GM21390 (cell line): ENCODE results near the gene GSS.

Experiments used
- ATAC-seq: cut with Tn5 transposase; IDR thresholded peaks from one replicate; pipeline ENCODE4 v1.9.1; 2021; ENCODE audit not compliant: unreplicated experiment

The GSS gene

DNA sequence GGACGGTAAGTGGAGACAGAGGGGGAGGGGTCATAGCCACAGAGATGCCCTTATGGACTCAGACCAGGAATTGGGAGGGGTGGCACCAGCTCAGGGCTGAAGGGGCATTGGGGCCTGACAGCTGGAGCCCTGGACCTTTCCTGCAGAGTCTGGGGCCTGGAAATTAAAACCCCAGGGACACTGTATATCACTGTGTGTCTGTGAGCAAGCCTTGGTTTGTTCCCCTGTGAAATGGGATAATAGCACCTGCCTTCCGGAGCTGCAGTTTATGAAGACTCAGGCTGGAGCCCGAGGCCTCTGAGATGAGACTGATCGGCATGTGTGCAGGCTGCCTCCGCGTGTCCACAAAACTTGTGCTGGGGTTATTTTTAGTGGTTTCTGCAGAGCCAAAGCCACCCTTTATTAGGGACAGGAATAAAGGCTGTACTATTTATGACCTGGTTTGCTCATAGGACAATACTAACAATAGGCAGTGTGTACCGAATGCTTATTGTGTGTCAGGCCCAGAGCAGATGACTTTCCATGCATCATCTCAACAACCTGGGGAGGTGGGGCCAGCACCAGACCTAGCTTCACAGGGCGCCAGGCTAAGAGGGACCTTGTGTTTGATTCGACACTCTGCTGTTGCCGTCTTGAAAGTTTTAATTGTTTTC, 22.6 kb upstream of the GSS start:
- no peak for ATAC-seq

DNA sequence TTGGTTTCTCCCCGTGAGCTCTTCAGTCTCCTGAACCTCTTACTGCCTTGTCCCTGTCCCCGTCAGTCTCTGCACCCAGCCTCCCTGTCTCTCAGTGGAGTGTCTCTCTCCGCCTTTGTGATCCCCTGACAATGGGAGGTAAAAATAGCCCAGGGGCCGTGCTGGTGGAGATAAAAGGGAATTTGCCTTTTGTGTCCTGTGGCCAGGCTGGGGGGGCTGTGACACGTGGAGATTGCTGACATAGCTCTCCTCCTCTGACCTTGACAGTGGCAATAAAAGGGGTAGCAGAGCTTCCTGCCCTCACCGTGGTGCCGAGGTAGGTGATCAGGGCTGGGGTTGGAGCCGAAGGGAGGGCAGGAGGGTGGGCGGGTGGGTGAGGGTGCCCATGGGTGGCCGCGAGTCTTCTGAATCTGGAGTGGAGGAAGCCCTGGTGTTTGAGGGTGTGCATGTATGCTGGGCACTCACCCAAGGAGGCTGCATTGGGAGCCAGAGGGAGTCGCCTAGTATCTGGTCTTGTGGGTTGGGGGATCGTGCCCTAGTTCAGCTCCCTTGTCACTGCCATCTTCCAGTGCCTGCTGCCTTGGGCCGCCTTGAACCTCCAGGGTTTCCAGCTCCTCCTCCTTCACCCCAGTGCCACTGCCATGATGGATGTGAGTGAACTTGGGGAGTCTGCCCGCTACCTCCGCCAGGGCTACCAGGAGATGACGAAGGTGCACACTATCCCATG, 21.9 kb upstream of the GSS start:
- ATAC-seq = no peak

- ATAC-seq = no peak
Observed at GRCh38 chr20:34976286-34976685, 20.7 kb upstream of the GSS start.

DNA sequence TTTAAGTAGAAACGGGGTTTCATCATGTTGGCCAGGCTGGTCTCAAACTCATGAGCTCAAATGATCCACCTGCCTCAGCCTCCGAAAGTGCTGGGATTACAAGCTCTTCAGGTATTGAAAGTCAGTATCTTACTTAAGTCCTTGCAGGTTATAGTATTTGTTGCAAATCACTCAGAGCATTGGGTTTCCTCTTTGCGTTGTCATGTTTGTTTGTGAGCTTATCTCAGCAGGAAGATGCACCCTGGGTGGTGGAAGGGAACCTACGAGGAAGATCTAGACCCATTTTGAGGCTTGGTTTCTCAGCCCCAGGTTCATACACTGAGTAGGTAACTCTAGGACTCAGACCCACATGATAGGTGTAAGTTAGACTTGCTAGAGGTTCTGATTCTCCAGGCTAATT, 18.6 kb upstream of the GSS start:
- no peak for ATAC-seq

DNA sequence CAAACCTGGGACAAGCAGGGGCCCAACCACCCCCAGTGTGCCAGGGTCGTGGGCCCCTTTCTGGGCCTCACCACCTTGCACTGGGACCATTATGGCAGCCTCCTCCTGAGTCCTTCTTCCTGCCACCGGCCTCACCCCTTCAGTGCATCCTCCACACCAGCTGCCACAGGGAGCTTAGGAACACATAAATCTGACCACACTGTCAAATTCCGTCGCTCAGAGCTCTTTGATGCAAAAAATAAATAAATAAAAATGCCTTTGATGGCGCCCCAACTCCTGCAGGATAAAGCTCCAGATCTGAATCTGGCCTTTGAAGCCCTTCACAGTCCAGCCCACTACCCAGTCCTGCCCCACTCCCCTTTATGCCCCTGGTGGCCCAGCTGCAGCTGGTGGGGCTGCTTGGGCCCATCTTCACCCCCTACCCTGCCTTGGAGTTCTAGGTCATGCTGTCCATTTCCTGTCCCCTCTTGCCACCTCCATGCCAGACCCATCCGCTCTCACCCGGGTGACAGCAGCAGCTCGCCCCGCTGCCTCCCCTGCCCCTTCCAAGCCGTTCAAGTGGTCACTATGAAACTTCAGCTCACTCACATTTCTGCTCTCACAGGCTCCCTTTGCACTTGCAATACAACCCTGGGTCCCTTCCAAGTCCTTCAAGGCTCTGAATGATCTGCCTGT, 16.1 kb upstream of the GSS start:
- no peak for ATAC-seq

GRCh38 chr20:34970846-34971560, 15.4 kb upstream of the GSS start:
- ATAC-seq = no peak

DNA sequence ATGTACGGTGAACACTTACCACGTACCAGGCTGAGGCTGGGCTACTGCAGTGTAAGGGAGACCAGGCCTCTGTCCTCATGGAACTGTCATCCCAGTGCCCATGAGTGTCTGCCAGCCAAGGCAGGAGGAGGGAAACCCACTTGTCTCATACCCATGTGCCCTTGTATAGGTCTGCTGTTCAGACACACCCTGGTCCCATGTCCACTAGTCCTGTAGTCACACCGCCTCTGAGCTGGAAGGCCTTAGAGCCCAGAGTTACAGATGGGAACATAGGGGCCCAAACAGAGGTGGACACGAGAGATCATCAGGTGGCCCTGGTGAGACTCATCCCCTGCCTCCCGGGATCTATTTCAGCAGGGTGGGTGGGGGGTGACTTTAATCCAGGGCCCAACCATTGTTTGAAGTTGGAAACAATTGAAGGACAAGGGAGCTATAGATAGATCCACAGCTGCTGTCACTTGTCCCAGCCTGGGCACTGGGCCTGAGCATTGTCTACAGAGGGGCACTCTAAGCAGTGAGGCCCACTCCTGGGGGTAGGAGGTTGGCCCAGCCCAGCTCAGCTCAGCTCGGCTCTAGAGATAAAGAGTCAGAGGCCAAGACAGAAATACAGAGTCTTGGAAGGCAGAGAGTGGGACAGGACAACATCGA, 14.7 kb upstream of the GSS start:
- ATAC-seq = no peak

DNA sequence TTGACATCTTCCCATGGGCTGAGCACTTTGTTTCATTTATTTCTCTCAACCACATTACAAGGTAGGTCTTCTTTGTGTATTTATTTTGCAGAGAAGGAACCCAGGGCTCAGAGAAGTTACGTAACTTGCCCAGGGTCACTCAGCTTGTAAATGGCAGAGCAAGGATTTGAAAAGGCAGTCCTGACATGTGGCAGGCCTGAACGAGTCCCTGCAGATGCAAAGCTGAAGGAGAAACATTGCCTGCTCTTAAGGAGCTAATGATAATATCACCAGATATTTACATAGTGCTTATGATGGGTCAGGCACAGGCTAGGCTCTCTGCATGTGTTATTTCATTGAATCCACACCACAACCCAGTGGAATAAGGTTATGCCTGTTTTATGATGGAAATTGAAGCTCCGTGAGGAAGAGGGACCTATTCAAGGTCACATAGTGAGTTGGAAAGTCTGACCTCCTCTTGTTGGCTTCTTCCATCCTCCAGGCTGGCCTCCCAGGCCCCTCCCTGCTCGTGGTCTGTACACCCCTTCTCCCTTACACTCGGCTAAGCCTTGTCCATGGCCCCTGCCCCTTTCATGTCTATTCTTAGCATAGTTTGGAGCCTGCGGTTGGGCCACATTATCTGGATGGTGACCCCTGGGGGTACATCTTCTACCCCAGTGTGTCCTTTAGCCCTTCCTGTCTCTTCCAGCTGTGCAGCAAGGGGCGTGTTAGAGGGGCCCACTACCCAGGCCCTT, 12.6 kb upstream of the GSS start:
- no peak for ATAC-seq

- no peak for ATAC-seq
Observed at GRCh38 chr20:34967421-34967820, 11.8 kb upstream of the GSS start.

GRCh38 chr20:34965051-34965450, 9.4 kb upstream of the GSS start:
- no peak for ATAC-seq

GRCh38 chr20:34964486-34964885, 8.9 kb upstream of the GSS start:
- no peak for ATAC-seq

- ATAC-seq = no peak
Observed at GRCh38 chr20:34956751-34957472, 1.3 kb upstream of the GSS start.

DNA sequence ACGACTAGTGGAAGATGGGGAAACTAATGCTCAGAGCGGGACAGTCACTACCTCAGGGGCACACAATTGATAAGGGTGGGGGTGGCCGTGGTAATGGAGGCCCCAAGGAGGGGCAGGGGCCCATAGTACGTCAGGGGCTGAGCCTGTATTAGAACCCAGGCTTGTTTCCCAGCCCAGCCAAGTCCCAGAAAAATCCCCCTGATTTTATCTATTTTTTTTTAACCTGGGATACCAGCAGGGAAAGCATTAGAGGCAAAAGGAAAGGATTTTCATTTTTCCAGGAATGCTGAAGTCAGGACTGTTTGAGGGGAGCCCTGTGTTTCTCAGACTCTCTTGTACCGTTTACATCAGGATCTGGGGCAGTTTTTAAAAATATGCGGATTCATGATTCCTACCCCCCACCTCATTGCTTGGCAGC, 444 bp upstream of the GSS start:
- no peak for ATAC-seq

- ATAC-seq = no peak
Observed at GRCh38 chr20:34954904-34955230, 739 bp downstream of the GSS start.

- no peak for ATAC-seq
Observed at GRCh38 chr20:34953960-34954359, 1.6 kb downstream of the GSS start.

DNA sequence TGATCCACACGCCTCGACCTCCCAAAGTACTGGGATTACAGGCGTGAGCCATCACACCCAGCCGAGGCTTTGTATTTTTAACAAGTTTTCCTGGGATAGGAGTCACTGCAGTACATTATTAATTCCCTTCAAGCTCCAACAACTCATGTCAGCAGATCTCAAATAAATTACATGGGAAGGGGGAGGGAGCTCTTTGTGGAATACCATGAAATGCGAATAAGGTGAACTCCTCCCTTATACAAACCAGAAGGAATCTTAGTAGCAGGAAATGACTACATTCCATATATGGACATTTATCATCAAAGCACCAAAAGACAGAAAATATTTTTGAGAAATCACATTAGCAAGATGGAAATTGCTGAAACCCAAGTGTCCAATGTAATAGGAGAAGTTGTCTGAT, 2.9 kb downstream of the GSS start:
- ATAC-seq = no peak

DNA sequence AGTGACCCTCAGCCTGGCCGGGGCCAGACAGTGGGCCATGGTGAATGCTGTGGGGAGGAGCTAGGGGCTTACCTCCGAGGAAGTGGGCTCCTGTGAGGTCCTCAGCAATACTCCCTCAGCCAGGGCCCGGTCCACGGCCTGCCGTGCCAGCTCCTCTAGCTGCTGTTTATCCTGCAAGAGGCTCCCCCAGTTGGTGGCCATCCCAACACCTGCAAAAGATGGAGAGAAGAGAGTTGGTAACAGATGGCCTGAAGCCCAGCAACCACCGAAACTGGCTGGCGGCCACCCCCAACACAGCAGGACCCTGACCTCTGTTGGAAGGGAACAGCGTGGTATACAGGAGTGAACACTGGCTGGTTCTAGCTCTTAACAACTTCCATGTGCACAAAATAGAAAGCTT, 4.0 kb downstream of the GSS start:
- ATAC-seq = no peak

DNA sequence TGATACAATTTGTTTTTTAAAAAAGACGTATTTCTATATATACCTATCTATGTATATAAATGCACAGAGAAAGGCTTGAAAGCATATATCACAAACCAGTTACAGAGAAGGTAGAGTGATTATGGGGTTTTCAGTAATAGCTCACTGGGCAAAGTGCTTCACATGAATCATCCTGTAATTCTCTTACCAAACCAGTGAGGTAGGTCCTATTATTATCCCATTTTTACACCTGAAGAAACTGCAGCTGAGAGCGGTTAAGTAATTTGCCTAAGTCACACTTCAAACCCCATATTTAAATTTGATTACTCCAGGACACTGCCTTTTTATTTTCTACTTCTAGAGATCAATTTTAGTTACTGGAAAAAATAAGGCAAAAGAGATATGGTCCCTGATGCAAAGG, 4.4 kb downstream of the GSS start:
- ATAC-seq = no peak

DNA sequence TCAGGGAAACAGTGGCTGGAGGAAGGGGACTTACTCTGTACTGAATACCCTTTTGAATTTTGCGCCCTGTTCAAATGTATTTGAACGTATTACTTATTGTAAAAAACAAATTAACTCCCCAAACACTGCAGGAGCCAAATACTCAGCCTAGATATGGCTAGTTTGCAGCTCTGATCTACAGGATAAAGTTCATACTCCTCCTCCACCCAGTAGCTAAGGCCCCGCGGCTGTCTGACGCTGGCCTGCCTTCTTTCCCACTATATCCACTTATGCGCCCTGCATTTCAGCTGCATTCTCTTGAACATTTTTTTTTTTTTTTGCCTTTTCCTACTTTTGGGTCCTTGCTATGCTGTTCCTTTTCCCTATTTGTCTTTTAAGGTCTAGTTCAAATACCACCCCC, 6.5 kb downstream of the GSS start:
- ATAC-seq = no peak

- ATAC-seq = no peak
Observed at GRCh38 chr20:34948030-34948429, 7.6 kb downstream of the GSS start.
